Liver (tissue), 9 donors: ENCODE data around the gene PPP2R5C. TPM values are rescaled to one million over a fixed set of nuclear protein-coding genes. Genes with fewer than 3 reads are reported as not detected.

Experiments
- DNase-seq: peaks from one replicate; pipeline ENCODE4 v3.0.0-alpha.2; 2017; ENCODE audit warnings: low spot score
- H3K27ac ChIP-seq, 2 donors: one replicate each; pipeline ENCODE4 v1.7.0; 2013; ENCODE audit warnings: inconsistent platforms in 2 of 2, low read length in 2 of 2, control low read depth in 1 of 2, low read depth in 1 of 2, mild to moderate bottlenecking in 1 of 2
- H3K27me3 ChIP-seq, 4 donors: one replicate each; pipeline versions ENCODE4 v1.6.1 to v1.7.0; 2013; ENCODE audit warnings: low read length in 3 of 4, inconsistent platforms in 1 of 4, mild to moderate bottlenecking in 1 of 4, moderate library complexity in 1 of 4; ENCODE audit not compliant: control insufficient read depth in 4 of 4, insufficient read depth in 4 of 4
- H3K36me3 ChIP-seq, 4 donors: one replicate each; pipeline versions ENCODE4 v1.6.1 to v1.7.0; 2013; ENCODE audit warnings: low read length in 3 of 4, mild to moderate bottlenecking in 3 of 4, low read depth in 1 of 4, moderate library complexity in 1 of 4; ENCODE audit not compliant: control insufficient read depth in 4 of 4, insufficient read depth in 3 of 4
- H3K4me1 ChIP-seq, 4 donors: one replicate each; pipeline versions ENCODE4 v1.6.1 to v1.7.0; 2013; ENCODE audit warnings: low read length in 3 of 4, mild to moderate bottlenecking in 3 of 4, moderate library complexity in 1 of 4; ENCODE audit not compliant: control insufficient read depth in 4 of 4, insufficient read depth in 4 of 4
- H3K4me3 ChIP-seq, 3 donors: one replicate each; pipeline versions ENCODE4 v1.6.1 to v1.7.0; 2013; ENCODE audit warnings: low read length in 3 of 3, control low read depth in 1 of 3, low read depth in 1 of 3, mild to moderate bottlenecking in 1 of 3
- H3K9ac ChIP-seq, 2 donors: one replicate each; pipeline ENCODE4 v1.7.0; 2013; ENCODE audit warnings: low read length in 2 of 2, mild to moderate bottlenecking in 2 of 2, moderate library complexity in 2 of 2, control low read depth in 1 of 2, low read depth in 1 of 2
- H3K9me3 ChIP-seq, 4 donors: one replicate each; pipeline versions ENCODE4 v1.6.1 to v1.7.0; 2013; ENCODE audit warnings: low read length in 3 of 4; ENCODE audit not compliant: control insufficient read depth in 4 of 4
- EGR1 ChIP-seq, 2 donors: IDR thresholded peaks; 2 replicates each; pipeline ENCODE4 v1.6.1; 2016 to 2018; ENCODE audit warnings: antibody characterized with exemption in 2 of 2, low read depth in 2 of 2
- FOXA1 ChIP-seq: IDR thresholded peaks from 2 replicates; pipeline ENCODE4 v1.6.1; 2016; ENCODE audit warnings: antibody characterized with exemption
- HNF4A ChIP-seq, 2 donors: conservative IDR thresholded peaks; 2 replicates each; pipeline ENCODE4 v1.6.1; 2016; ENCODE audit warnings: antibody characterized with exemption in 2 of 2, mild to moderate bottlenecking in 2 of 2
- HNF4G ChIP-seq: IDR thresholded peaks from 2 replicates; pipeline ENCODE4 v1.6.1; 2016; ENCODE audit warnings: antibody characterized with exemption
- JUND ChIP-seq, 2 donors: IDR thresholded peaks; 2 replicates each; pipeline ENCODE4 v1.6.1; 2016; ENCODE audit warnings: antibody characterized with exemption in 2 of 2
- NR2F2 ChIP-seq: IDR thresholded peaks from 2 replicates; pipeline ENCODE4 v1.6.1; 2016; ENCODE audit warnings: antibody characterized with exemption
- RAD21 ChIP-seq, 2 donors: IDR thresholded peaks; 2 replicates each; pipeline ENCODE4 v1.6.1; 2016; ENCODE audit warnings: antibody characterized with exemption in 2 of 2, mild to moderate bottlenecking in 2 of 2
- RXRA ChIP-seq, 2 donors: IDR thresholded peaks; 2 replicates each; pipeline ENCODE4 v1.6.1; 2017 to 2018; ENCODE audit warnings: antibody characterized with exemption in 2 of 2, mild to moderate bottlenecking in 1 of 2
- SP1 ChIP-seq: IDR thresholded peaks from 2 replicates; pipeline ENCODE4 v1.6.1; 2018; ENCODE audit warnings: antibody characterized with exemption, mild to moderate bottlenecking
- TAF1 ChIP-seq: conservative IDR thresholded peaks from 2 replicates; pipeline ENCODE4 v1.6.1; 2016; ENCODE audit warnings: antibody characterized with exemption, mild to moderate bottlenecking
- YY1 ChIP-seq: IDR thresholded peaks from 2 replicates; pipeline ENCODE4 v1.6.1; 2016; ENCODE audit warnings: antibody characterized with exemption, mild to moderate bottlenecking
- WGBS: extraction: QIAGEN DNeasy Blood & Tissue Kit; methylation state at CpG from one replicate; pipeline ENCODE4 v1.1.7; 2013; 5-methylcytosine and 5-hydroxymethylcytosine counted together
- polyA plus RNA-seq, 2 donors: library from polyadenylated mRNA; stranded (reverse) in 1 of 2; unstranded in 1 of 2; fragments of 200-250 nt in 1 of 2; fragments of >200 nt in 1 of 2; fragmentation: Nextera tagmentation in 1 of 2; extraction: Ambion mirVana in 1 of 2; gene quantifications; one replicate each; pipeline versions ENCODE4 v1.2.1 to v1.2.3, GENCODE V29; 2013 to 2015
- total RNA-seq, 2 donors: library from RNA; depleted of rRNA; stranded (reverse); fragments of >200 nt; gene quantifications; one replicate each; pipeline ENCODE4 v1.2.3, GENCODE V29; 2014
- TF ChIP-seq, protein P1 (sequence below): IDR thresholded peaks from 2 replicates; pipeline ENCODE4 v1.6.1; 2016; ENCODE audit warnings: antibody characterized with exemption
- TF ChIP-seq, protein P2 (sequence below): IDR thresholded peaks from 2 replicates; pipeline ENCODE4 v1.6.1; 2016; ENCODE audit warnings: antibody characterized with exemption
- TF ChIP-seq, protein P3 (sequence below): IDR thresholded peaks from 2 replicates; pipeline ENCODE4 v1.6.1; 2016; ENCODE audit warnings: antibody characterized with exemption, mild to moderate bottlenecking
- TF ChIP-seq, protein P4 (sequence below): fragments of 150-350 bp; IDR thresholded peaks from 2 replicates; pipeline ENCODE4 v1.5.1; 2017; ENCODE audit warnings: improper control_type of control experiment, low read depth, low read length; ENCODE audit not compliant: missing input control
- donor health status: healthy.
- donor health status: healthy.
- donor health status: healthy.
- donor health status: healthy.
- donor health status: healthy.

The PPP2R5C gene
- total and polyA plus RNA-seq, 4 donors = 33.5 to 52.3 (median 43.9) TPM

DNA sequence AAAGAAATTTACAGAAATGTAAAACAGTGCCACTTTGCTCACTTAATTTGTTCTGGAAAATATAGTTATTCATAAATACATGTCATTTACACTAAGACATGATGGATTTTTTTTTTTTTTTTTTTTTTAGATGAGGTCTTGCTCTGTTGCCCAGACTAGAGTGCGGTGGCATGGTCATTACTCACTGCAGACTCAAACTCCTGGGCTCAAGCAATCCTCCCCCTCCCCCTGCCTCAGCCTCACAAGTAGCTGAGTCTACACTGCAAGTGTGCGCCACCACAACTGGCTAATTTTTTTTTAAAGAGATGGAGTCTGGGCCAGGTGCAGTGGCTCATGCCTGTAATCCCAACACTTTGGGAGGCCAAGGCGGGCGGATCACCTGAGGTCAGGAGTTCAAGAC, 101.2 kb downstream of the PPP2R5C start:
- Histone ChIP-seq H3K9ac (no peak overlapping the region), H3K27me3 (no peaks in the 10 kb centered on the region), H3K27ac (no peak overlapping the region), H3K36me3 (peaks cover 0 to 8% (median 6%) of the 10 kb centered on the region in 4 donors), H3K4me1 (peaks cover 3 to 11% (median 8%) of the 10 kb centered on the region in 4 donors), H3K9me3 (no peaks in the 10 kb centered on the region), H3K4me3 (no peak overlapping the region)
- TF ChIP-seq EGR1 (IDR thresholded peaks at IDR 0.05; ENCODE audit: low read depth in 2 of 2) (no peak), NR2F2 (no peak), RAD21 (IDR thresholded peaks at IDR 0.05) (no peak), SP1 (no peak), TAF1 (no peak), HNF4G (no peak), FOXA1 (no peak), RXRA (IDR thresholded peaks at IDR 0.05) (no peak), JUND (IDR thresholded peaks at IDR 0.05) (no peak), HNF4A (conservative IDR thresholded peaks at IDR 0.05) (no peak)
- TF ChIP-seq, protein P1, sequence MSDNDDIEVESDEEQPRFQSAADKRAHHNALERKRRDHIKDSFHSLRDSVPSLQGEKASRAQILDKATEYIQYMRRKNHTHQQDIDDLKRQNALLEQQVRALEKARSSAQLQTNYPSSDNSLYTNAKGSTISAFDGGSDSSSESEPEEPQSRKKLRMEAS = no peak
- TF ChIP-seq, protein P2, sequence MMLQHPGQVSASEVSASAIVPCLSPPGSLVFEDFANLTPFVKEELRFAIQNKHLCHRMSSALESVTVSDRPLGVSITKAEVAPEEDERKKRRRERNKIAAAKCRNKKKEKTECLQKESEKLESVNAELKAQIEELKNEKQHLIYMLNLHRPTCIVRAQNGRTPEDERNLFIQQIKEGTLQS = no peak
- 90% methylated on average over 4 of the region's 4 CpGs for WGBS
- DNase-seq = no peak

DNA sequence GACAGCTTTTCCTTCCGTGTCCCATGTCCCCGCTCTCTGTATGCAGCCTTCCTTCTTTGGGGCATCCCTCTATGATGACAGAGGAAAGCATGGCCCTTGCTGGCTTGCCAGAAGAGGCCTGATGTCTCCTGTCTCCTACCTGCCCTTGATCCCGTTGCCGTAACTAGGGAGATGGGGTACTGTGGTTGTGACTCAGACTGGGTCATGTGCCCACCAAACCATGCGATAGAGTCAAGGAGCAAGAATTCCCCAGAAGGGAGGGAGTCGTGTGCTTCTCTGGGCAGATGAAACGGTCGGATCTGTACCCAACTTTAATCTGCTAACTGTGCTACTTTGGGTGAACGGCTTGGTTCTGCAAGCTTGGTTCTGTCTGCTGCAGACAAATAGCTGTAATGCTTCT, 103.8 kb downstream of the PPP2R5C start:
- peaks cover 4 to 14% (median 9%) of the 10 kb centered on the region in 4 donors for H3K4me1 ChIP-seq
- no peaks in the 10 kb centered on the region for H3K27me3 ChIP-seq
- no peak overlapping the region for H3K4me3 ChIP-seq
- no peak overlapping the region for H3K27ac ChIP-seq
- no peaks in the 10 kb centered on the region for H3K9me3 ChIP-seq
- no peak for DNase-seq
- H3K9ac ChIP-seq = no peak overlapping the region
- 96% methylated on average over 9 of the region's 9 CpGs for WGBS
- peaks cover 0 to 6% (median 4%) of the 10 kb centered on the region in 4 donors for H3K36me3 ChIP-seq
- TF ChIP-seq, protein P3, sequence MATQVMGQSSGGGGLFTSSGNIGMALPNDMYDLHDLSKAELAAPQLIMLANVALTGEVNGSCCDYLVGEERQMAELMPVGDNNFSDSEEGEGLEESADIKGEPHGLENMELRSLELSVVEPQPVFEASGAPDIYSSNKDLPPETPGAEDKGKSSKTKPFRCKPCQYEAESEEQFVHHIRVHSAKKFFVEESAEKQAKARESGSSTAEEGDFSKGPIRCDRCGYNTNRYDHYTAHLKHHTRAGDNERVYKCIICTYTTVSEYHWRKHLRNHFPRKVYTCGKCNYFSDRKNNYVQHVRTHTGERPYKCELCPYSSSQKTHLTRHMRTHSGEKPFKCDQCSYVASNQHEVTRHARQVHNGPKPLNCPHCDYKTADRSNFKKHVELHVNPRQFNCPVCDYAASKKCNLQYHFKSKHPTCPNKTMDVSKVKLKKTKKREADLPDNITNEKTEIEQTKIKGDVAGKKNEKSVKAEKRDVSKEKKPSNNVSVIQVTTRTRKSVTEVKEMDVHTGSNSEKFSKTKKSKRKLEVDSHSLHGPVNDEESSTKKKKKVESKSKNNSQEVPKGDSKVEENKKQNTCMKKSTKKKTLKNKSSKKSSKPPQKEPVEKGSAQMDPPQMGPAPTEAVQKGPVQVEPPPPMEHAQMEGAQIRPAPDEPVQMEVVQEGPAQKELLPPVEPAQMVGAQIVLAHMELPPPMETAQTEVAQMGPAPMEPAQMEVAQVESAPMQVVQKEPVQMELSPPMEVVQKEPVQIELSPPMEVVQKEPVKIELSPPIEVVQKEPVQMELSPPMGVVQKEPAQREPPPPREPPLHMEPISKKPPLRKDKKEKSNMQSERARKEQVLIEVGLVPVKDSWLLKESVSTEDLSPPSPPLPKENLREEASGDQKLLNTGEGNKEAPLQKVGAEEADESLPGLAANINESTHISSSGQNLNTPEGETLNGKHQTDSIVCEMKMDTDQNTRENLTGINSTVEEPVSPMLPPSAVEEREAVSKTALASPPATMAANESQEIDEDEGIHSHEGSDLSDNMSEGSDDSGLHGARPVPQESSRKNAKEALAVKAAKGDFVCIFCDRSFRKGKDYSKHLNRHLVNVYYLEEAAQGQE = no peak
- TF ChIP-seq RAD21 (IDR thresholded peaks at IDR 0.05) (no peak), YY1 (no peak), HNF4G (no peak), RXRA (IDR thresholded peaks at IDR 0.05) (no peak)
- TF ChIP-seq, protein P2 = no peak
- TF ChIP-seq, protein P4, sequence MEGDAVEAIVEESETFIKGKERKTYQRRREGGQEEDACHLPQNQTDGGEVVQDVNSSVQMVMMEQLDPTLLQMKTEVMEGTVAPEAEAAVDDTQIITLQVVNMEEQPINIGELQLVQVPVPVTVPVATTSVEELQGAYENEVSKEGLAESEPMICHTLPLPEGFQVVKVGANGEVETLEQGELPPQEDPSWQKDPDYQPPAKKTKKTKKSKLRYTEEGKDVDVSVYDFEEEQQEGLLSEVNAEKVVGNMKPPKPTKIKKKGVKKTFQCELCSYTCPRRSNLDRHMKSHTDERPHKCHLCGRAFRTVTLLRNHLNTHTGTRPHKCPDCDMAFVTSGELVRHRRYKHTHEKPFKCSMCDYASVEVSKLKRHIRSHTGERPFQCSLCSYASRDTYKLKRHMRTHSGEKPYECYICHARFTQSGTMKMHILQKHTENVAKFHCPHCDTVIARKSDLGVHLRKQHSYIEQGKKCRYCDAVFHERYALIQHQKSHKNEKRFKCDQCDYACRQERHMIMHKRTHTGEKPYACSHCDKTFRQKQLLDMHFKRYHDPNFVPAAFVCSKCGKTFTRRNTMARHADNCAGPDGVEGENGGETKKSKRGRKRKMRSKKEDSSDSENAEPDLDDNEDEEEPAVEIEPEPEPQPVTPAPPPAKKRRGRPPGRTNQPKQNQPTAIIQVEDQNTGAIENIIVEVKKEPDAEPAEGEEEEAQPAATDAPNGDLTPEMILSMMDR = no peak
